Putamen (tissue), 1 donor: ENCODE data around the gene SGSH.
"Not testable (repeated sequence)": the region's sequence is repeated elsewhere in the genome, so short reads cannot be mapped to it uniquely, and the experiment has no call there.

ENCODE experiments used
- DNase-seq: peaks from one replicate; pipeline ENCODE4 v3.0.0-alpha.2; 2016; ENCODE audit warnings: low spot score

Gene SGSH

DNA sequence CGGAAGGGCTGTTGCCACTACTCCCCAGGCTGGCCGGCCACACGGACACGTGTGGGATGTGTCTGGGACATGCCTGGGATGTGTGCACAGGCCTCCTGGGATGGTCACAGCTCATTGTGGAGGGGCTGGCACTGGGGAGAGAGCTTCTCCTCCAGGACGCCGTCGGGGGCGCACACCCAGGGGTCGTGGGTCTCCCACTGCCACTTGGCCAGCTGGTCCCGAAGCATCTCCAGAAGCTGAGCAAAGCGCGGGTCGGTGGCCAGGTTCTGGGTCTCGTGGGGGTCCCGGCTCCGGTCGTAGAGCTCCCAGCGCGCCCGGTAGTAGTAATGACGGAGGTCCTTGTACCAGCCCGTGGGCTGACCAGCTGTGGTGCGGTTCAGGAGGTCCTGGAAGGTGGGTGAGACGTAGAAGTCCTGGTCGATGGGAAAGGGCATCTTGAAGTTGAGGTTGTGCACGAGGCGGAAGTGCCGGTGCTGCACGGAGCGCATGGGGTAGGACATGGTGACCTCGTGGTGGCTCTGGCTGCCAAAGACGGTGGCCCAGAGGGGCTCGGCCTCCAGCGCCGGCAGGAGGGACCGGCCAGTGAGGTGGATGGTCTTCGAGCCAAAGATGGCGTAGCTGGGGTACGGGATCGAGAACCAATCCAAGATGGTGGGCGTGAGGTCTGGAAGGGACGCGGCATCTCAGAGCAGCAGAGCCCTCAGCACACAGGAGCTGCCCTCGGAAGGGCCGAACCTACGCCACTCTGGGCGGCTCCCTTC is 9.6 kb downstream of the SGSH start:
- DNase-seq, result no peak

DNA sequence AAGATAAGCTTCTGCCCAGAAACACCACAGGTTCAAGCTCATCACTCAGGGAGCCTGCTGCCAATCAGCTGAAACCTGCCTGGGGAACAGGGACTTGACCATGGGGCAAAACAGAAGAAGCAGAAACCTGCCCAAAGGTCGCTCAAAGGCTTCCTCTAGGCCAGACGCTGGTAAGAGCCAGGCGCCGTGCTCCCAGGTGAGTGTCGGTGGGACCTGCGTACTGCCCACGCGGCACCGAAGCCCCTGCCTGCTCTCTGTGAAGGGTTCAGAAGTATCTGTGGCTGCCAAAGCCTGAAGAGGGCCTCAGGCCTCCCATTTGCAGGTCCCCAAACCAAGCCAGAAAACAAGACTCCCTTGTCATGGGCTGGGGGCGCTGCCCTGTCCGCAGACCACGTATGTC is 10.4 kb downstream of the SGSH start:
- no peak for DNase-seq

DNA sequence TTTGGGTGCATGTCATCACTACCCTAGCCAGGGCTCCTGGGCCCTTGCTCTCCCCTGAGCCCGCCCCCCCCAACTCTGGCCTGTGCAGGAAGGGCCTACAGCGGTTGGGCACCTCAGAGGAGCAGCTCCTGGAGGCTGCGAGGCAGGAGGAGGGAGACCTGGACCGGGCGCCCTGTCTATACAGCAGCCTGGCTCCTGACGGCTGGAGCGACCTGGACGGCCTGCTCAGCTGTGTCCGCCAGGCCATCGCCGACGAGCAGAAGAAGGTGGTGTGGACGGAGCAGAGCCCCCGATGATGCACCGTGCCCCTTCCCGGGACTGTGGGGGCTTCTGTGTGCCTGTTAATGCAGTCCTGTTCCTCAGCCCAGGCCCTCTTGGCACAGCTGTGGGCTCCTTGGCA is 12.1 kb downstream of the SGSH start:
- no peak for DNase-seq

DNA sequence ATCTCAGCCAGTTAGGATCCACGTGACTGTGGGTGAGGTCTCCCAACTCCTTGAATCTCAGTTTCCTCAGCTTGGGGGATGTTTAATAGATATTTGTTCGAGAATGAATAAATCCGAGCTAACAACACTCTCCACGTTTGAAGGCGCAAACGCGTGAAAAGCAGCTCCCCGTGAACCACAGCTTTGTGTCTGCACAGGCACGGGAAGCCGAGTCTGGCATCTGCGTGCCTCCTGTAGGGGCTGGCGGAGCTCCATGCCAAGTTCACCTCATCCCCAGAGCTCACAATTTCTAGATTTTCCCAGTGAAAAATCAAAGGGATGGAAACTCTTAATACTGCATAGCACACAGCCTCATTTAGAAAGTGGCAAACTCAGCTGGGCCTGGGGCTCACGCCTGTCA is 14.3 kb downstream of the SGSH start:
- DNase-seq, result no peak

DNA sequence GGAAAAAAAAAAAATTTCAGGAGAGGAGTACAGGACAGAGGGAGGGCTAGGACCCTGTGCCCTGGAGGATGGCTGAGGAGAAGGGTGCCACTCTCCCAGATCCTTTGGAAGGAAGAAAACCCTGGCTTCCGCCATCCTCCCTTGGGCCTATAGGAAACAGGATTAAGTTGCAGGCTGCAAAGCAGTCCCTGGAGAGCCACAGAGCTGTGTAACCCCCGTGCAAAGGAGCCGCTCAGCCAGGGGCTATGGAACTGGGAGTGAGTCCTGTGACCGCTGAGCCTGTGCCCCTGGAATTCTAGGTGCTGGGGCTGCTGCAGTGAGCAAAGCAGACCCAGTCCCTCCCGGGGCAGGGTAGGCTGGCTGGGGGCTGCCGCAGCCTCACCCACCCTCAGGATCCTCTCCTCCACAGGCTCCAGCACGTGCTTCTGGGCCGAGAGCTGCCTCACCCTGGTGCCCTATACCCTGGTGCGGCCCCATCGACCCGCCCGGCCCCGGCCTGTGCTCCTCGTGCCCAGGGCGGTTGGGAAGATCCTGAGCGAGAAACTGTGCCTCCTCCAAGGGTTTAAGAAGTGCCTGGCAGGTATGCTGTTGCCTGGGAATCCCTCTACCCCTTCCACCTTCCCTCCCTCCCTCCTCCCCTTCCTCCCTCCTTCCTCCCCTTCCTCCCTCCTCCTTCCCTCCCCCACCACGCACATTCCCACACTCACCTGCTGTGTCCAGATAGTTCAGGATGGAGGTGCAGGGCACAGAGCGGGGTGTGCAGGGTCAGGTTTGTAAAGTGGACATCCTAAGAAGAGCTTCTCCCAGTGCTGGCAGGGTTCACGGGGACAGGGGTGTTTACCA is 15.3 kb downstream of the SGSH start:
- DNase-seq, result no peak

DNA sequence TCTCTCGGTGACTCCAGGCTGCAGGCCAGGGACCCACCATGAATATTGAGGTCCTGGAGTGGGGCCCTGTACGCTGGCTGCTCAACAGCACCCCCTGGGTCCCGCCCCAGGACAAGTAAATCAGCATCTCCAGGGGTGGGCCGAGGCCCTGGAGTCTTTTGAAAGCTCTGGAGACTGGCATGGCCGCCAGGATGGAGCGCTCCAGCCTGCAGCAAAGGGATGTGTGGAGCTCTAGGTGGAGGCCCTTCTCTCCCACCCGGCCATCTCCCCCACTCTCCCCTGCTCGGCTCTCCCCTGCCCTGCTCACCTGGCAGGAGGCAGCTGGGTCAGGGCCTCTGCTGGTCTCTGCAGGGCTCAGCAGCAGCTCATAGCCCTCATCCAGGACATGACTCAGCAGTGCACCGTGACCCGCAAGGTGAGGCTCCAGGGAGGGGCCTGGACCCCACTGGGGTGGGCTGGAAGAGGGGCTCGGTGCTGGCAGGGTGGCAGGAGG is 16.6 kb downstream of the SGSH start:
- DNase-seq, result no peak

DNA sequence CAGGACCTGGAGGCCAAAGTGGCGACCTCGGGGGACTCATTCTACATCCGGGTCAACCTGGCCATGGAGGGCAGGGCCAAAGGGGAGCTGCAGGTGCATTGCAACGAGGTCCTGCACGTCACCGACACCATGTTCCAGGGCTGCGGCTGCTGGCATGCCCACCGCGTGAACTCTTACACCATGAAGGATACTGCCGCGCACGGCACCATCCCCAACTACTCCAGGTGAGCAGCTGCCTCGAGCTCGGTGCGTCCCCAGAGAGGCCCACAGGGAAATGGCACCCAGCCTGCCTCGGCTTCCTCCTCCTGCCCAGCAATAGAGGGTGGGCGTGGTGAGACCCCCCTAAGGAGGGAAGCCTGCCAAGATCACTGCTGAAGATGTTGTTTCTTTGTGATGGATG is 17.9 kb downstream of the SGSH start:
- DNase-seq, result no peak

DNA sequence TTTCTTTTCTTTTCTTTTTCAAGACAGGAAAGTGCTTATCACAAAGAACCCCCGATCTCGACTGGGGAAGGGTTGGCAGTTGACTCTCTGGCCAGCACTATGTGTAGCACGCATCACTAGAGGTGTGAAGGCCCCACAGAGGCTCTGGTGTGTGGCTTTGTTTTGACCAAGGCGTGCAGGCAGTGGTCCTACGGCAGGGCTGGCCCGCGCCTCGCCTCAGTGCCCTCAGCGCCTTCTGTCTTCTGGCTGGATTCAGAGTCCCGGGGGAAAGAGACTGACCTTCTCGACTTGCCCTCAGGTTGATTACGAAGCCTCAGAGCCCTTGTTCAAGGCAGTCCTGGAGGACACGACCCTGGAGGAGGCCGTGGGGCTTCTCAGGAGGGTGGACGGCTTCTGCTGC is 18.7 kb downstream of the SGSH start:
- DNase-seq, result no peak

DNA sequence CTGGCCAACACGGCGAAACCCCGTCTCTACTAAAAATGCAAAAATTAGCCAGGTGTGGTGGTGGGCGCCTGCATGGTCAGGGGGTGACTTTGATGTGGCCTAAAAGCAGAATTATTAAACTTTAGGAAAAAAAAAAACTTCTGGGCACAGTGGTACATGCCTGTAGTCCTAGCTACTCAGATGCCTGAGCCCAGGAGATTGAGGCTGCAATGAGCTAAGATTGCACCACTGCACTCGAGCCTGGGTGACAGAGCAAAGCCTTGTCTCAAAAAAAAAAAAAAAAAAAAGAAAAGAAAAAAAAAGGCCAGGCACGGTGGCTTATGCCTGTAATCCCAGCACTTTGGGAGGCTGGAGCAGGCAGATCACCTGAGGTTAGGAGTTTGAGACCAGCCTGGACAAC is 20.8 kb downstream of the SGSH start:
- DNase-seq, result not testable (repeated sequence)

DNA sequence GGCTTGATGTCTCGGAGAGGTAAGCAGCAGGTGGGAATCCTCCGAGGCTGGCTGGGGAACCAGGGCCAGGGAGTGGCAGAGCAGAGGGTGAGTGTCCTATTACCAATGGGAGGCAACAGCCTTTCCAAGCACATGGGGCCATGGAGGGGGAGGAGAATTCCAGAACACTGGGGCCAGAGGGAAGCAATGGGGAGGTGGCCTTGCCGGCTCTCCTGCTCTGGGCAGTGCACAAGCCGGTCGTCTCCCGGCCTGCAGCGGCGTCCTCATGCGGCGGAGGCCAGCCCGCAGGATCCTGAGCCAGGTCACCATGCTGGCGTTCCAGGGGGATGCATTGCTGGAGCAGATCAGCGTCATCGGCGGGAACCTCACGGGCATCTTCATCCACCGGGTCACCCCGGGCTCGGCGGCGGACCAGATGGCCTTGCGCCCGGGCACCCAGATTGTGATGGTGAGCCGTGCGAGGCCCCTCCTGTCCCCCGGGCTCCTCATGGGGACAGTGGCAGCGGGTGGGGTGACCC is 21.9 kb downstream of the SGSH start:
- no peak for DNase-seq

DNA sequence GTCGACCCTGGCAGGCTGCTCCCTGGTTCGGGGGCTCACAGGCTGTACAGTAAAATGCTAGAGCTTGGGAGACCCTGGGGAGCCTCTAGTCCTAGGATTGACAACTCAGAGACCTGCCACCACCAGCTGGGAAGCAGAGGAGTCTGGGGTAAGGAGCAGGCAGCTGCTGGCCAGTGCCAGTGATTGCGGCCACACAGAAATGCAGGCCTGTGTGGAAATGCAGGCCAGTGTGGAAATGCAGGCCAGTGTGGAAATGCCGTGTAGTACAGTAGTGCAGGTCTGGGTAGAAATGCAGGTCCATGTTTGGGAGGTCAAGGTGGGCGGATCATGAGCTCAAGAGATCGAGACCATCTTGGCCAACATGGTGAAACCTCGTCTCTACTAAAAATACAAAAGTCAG is 23.5 kb downstream of the SGSH start:
- DNase-seq, result no peak

DNA sequence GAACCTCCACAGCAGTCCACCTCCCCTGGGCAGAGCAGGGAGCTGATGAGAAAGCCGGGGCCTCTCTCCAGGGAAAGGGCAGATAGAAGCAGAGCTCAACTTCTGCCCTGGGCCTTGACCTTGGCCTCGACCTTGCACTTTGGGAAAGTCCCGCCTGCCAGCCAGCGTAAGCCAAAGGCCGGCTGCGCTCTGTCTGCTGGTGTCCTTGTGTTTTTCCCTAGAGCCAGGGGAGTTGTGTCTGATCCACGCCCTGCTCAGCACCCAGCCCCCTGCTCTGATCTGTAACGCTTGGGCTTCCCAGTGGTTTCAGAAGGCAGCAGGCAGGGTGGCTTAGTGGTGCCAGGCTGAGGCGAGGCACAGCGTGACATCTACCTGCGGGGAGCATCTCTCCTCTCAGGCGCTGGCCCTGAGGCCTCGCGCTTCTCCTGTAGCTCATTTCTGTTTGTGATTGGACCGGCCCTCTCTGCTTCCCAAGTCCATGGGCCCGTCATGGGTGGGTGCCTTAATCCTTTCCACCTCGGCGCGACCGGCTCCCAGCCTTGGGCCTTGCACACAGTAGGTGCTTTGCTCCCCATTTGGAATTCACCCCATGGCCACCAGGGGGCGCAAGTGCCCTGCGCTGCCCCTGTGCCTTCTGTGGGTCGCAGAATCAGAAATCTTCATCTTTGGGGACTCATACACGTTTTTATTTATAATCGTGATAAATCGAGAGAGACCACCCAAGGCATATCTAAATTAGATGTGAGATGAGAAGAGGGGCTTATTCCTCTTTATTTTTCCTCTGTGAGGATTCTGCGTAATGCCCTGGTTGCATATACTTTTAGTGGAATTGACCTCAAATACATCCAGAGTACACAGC is 24.2 kb downstream of the SGSH start:
- no peak for DNase-seq

DNA sequence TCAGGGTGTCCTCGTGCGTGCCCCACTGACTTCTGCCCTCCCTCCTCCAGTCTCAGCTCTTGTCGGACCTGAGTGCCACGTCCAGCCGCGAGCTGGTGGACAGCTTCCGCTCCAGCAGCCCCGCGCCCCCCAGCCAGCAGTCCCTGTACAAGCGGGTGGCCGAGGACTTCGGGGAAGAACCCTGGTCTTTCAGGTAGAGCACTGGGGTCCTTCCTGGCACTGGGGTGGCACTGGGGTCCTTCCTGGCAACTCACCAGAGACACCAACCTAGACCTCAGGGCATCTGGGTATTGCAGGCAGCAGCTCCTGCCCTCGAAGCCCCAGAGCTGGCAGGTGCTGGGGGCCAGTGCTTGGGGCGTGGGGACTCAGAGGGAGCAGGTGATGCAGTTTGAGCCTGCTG is 25.0 kb downstream of the SGSH start:
- DNase-seq, result no peak

DNA sequence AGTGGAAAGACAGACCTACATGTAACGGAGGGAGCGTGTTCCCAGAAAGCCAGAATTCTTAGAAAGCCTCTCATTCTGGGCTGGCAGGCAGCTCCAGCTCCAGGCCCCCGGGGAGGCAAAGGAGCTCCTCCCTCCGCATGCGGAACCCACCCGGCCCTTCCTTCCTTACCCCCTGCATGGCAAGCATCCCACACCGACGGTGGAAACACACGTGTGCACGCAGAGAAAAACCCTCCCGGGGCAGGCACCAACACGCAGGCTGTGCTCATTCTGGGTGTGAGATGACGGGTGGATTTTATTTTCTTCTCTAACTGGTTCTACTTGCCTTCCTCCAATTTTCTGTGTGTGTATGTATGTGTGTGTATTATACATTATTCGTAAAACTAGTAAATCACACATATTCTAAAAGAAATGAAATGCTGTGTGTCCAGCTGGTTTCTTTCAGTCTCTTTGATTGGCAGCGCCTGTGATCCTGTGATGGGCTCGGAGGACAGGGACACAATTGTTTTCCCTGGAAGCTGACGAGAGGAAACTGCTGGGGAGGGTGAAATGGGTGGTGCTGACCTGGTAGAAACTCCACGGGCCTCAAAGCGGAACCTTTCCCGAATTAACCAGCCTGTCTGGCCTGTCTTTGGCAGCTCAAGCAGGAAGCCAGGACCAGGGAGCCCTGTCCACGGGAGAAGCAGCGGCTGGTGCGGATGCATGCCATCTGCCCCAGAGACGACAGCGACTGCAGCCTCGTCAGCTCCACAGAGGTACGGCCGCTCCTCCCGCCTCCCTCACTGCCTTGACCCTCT is 28.1 kb downstream of the SGSH start:
- DNase-seq, result peak; percentile 71

DNA sequence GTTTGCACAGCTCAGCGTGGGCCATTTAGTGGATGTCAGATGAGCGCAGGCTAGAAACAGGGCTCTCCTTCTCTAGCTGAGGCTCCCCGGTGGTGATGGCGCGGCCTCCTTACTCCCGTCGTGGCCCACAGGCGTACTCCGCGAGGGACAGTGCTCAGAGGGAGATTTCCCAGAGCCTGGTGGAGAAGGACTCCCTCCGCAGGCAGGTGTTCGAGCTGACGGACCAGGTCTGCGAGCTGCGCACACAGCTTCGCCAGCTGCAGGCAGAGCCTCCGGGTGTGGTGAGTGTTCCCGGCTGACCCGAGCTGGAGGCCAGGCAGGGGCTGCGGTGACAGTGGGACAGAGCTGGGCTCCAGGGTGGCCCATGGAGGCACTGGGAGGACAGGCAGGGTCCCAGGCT is 28.9 kb downstream of the SGSH start:
- no peak for DNase-seq

DNA sequence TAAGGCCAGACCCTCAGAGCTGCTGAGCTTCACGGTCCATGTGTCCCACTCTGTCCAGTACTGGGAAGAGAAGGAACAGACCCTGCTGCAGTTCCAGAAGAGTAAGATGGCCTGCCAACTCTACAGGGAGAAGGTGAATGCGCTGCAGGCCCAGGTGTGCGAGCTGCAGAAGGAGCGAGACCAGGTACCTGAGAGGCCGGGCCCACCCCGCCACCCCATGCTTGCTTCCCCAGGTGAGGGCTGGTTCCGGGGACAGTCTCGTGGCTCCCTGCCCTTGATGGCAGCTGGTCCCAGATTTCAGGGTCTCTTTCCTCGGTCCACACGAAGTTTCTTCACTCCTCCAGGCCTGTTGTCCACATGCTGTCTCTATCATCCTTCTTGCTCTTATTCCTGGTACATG is 29.4 kb downstream of the SGSH start:
- no peak for DNase-seq

DNA sequence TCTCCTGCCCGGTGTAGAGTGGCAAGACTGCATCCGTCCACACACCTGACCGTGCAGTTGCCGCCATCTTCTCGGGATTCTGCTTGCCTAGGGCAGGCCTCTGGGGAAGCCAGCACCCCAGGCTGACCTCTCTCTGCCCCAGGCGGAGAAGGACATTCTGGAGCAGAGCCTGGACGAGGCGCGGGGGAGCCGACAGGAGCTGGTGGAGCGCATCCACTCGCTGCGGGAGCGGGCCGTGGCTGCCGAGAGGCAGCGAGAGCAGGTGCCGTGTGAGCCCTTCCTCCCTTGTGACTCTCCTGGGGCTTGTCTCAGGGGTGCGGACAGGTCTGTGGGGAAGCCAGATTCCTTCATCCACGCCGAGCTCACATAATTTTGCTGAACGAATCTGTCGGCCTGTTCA is 30.5 kb downstream of the SGSH start:
- DNase-seq, result no peak

DNA sequence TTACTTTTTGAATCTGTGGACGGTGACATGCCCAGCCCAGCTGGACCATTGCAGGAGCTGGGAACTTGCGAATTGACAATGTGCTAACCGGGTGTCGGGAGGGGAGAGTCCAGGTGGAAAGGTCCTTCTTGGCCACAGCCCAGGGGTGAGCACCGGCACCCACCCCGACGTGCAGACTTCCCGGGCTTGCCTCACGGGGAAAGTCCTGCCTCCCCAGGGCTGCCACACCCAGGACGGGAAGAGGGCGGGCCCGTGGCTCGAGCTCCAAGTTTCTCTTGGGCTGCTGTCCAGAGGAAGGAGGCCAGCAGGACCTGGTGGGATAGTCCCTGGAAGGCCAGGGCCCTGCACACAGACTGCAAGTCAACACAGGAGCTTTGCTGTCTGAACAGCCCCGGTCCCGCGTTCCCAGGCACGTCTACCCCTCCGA is 32.6 kb downstream of the SGSH start:
- no peak for DNase-seq

DNA sequence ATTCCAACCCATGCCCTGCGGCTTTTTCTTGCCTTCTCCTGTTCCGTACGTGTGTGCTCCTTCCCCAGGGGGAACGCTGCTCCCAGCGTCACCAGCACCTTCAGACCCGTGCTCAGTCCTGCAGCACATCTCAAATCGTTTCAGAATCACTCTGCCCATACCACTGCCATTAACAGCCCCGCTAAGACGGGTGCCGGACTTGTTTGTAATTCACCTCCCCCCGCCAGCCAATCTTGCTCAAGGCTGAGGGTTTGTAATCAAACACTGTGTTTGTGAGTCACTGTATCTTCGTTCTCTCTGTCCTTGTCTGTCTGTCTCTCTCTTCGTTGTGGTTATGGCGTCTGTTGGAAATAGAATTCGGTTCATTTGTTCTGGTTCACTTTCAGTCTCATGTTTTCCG is 33.0 kb downstream of the SGSH start:
- DNase-seq, result no peak

DNA sequence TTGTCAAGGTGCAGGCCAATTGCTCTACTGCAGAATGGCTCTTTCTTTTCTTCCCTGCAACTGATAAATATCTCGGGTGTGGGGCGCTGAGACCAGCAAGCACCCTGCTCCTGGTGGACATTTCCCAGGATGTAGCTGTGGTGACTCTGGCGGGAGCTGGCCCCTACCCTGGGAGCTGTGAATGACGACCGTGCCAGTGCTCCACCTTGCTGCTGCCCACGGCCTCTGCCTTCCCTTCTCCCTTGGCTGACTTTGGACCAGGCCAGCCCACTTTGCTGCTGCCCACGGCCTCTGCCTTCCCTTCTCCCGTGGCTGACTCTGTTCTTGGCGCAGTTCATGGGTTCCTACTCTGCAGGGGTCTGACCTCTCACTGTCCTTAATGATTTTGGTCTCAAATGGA is 34.2 kb downstream of the SGSH start:
- DNase-seq, result no peak

DNA sequence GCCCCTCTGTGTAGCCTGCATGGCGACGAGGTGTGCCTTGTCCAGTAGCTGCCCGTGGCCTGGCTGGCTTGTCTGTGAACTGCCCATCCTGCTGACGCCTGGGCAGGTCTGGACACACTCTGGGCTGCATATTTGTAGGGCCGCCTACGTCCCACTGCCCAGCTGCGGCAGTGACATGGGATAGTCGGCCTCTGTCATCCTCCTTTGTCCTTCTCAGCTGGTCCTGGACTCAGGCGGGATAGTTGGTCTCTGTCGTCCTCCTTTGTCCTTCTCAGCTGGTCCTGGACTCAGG is 35.8 kb downstream of the SGSH start:
- DNase-seq, result no peak
